ENCODE data around the gene LDHAL6B. TPM values are rescaled to one million over a fixed set of nuclear protein-coding genes. Genes with fewer than 3 reads are reported as not detected.

The LDHAL6B gene
- total and polyA plus RNA-seq, 7 donors: 0.06 TPM; not detected in 5

GRCh38 chr15:59179717-59180116 lies 26.9 kb upstream of the LDHAL6B start:
- TF ChIP-seq CTCF (IDR thresholded peaks at IDR 0.05): no peak
- Histone ChIP-seq H3K9me3 (peaks cover 10% of the 10 kb centered on the region), H3K36me3 (ENCODE audit: insufficient read depth in 1 of 2, low read depth in 1 of 2) (peaks cover 0 to 12% of the 10 kb centered on the region in 2 donors), H3K4me1 (peaks cover 16% of the 10 kb centered on the region), H3K27me3 (ENCODE audit: insufficient read depth in 3 of 3, low read length in 2 of 3) (no peaks in the 10 kb centered on the region), H3K27ac (no peak overlapping the region), H3K4me3 (no peak overlapping the region)
- DNase-seq (no peak), ATAC-seq (no peak)
- intact Hi-C loops (cut with DNase I): loop anchor here (5.0 to 10.0 kb wide), 3 partner anchors 195 to 315 kb away; partner anchors contain the start of gene RNF111 (in 1 of the 2)
- WGBS, 3 donors: 75 to 93% (median 84%) methylated on average over 5 of the region's 5 CpGs

GRCh38 chr15:59180945-59181600 lies 25.6 kb upstream of the LDHAL6B start:
- H3K36me3 ChIP-seq (ENCODE audit: insufficient read depth in 1 of 2, low read depth in 1 of 2): peaks cover 0 to 12% of the 10 kb centered on the region in 2 donors
- intact Hi-C loops (cut with DNase I): no loop called here
- H3K27me3 ChIP-seq (ENCODE audit: insufficient read depth in 3 of 3, low read length in 2 of 3): no peaks in the 10 kb centered on the region
- 61 to 66% (median 63%) methylated on average over 5 of the region's 5 CpGs for WGBS, 3 donors
- peaks cover 10% of the 10 kb centered on the region for H3K9me3 ChIP-seq
- H3K4me1 ChIP-seq: peaks cover 11% of the 10 kb centered on the region
- no peak overlapping the region for H3K4me3 ChIP-seq
- DNase-seq: no peak
- no peak for TF ChIP-seq CTCF (IDR thresholded peaks at IDR 0.05)
- H3K27ac ChIP-seq: no peak overlapping the region
- no peak for ATAC-seq

GRCh38 chr15:59185725-59186124 lies 20.9 kb upstream of the LDHAL6B start:
- DNase-seq (no peak), ATAC-seq (no peak)
- WGBS, 3 donors: 69 to 79% (median 76%) methylated on average over 2 of the region's 2 CpGs
- Histone ChIP-seq H3K4me3 (no peak overlapping the region), H3K27ac (no peak overlapping the region), H3K9me3 (peaks cover 10% of the 10 kb centered on the region), H3K27me3 (ENCODE audit: insufficient read depth in 3 of 3, low read length in 2 of 3) (no peaks in the 10 kb centered on the region), H3K4me1 (no peaks in the 10 kb centered on the region), H3K36me3 (ENCODE audit: insufficient read depth in 1 of 2, low read depth in 1 of 2) (peaks cover 3 to 34% of the 10 kb centered on the region in 2 donors)
- intact Hi-C loops (cut with DNase I): no loop called here
- TF ChIP-seq CTCF (IDR thresholded peaks at IDR 0.05): no peak

- no peak overlapping the region for H3K27ac ChIP-seq
Observed at GRCh38 chr15:59186501-59186900, 20.1 kb upstream of the LDHAL6B start.

More at GRCh38 chr15:59186501-59186900, 20.1 kb upstream of the LDHAL6B start:
- no peak for TF ChIP-seq CTCF (IDR thresholded peaks at IDR 0.05)
- ATAC-seq (no peak), DNase-seq (no peak)
- no peaks in the 10 kb centered on the region for H3K27me3 ChIP-seq (ENCODE audit: insufficient read depth in 3 of 3, low read length in 2 of 3)
- H3K4me3 ChIP-seq: no peak overlapping the region
- no peaks in the 10 kb centered on the region for H3K4me1 ChIP-seq
- H3K36me3 ChIP-seq (ENCODE audit: insufficient read depth in 1 of 2, low read depth in 1 of 2): peaks cover 3 to 38% of the 10 kb centered on the region in 2 donors
- intact Hi-C loops (cut with DNase I): no loop called here
- peaks cover 6% of the 10 kb centered on the region for H3K9me3 ChIP-seq
- WGBS, 3 donors: 96 to 97% (median 97%) methylated on average over 4 of the region's 4 CpGs

All from psoas muscle (tissue), 8 donors.